Activated effector memory CD4-positive, alpha-beta T cell treated with anti-CD3 and anti-CD28 coated beads, Interleukin-2, amount 50 U/mL, for 16 hours (primary cell): ENCODE results near the gene TBC1D5.

Source experiments
- DNase-seq: peaks from one replicate; pipeline ENCODE4 v3.0.0-alpha.2; 2020

Gene TBC1D5

GRCh38 chr3:17195856-17196604 is 546.4 kb downstream of the TBC1D5 start:
- DNase-seq, result no peak

GRCh38 chr3:17195192-17195611 is 547.2 kb downstream of the TBC1D5 start:
- no peak for DNase-seq

- no peak for DNase-seq
Measured at GRCh38 chr3:17194116-17194515, 548.3 kb downstream of the TBC1D5 start.

DNA sequence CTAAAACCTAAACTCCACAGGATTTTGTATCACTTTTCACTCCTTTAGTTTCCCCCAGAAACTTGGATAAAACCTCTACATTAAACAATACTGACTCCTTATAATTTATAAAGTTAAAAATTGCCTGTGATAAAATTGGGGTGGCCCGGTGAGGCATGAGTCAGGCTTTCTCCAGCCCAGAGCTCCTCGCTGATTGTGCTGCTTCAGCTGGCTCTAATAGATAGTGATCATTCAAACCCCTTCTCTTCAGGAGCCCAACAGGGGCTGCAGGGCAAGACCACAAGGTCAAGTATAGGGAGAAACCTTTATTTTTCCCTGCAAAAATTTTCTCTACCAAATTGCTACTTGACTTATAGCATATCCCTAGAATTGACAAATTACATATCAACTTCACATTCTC is 549.4 kb downstream of the TBC1D5 start:
- no peak for DNase-seq

GRCh38 chr3:17190353-17191078 is 551.9 kb downstream of the TBC1D5 start:
- DNase-seq, result no peak

GRCh38 chr3:17188378-17188777 is 554.1 kb downstream of the TBC1D5 start:
- DNase-seq, result no peak

DNA sequence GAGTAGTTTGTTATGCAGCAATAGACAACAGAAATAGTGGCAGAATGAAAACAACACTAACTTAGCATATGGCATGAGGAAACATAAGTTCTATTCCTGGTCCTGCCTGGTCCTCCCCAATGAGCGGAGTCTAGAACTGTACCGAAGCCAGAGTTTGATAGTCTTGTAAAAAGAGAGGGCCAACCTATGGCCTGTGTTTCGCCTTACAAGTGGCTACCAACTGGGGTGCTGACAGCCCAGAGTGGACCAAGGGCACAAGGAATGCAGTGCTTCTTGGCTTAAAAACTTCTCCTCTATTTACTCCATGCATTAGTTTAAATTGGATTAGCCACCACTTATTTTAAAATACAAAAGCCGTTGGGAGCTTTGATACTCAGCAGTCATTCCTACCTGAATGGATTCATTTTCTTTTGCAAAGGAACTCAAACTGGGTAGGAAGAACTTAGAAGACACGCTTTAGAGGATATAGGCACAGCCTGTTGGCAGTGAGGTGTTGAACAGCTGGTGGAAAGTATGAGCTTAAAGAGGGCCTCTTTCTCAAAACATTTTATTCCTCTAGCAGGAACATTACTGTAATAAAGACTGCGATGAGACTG is 554.7 kb downstream of the TBC1D5 start:
- no peak for DNase-seq

DNA sequence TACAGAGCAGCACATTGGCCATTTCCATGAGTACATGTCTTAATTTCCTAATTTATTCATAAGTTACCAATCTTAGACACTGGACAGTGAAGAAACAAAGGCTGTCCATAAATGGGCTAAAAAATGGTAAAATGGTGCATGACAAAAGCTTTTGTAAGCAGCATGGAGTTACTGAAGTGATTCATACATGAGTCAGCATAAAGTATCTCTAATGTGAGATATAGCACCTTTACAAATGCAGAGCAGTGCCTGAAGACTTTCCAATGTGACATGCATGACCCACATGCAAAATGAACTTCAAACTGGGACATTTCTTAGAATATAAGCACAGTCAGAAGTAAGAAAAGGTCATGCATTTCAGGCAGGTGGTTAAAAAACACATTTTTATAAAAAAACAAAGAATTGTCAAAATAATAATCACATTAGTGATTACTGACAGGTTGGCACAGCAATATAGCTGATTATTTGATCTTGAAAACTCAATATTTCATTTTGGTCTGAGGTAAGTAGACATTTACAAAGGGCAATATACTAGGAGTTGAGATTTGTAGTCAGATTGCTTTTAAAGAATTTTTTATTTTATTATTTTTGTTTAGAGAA is 558.4 kb downstream of the TBC1D5 start:
- no peak for DNase-seq

DNA sequence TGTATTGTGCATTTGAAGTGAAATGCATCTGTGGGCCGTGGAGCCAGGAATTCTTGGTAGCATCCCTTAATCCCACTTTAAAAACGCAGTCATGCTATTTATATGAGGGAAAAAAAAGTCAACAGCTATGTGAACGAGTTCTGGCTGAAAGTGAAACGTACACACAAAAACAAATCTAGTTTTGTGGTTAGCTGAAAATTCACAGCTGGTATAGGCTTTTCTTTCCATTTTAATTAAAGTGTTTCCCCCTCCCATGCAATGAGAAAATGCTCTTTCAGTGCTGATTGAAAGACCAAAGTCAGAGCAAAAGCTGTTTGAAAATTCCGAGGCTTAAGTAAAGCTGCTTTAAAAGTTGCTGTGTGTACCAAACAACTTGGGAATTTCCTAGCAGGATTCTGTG is 560.3 kb downstream of the TBC1D5 start:
- no peak for DNase-seq

DNA sequence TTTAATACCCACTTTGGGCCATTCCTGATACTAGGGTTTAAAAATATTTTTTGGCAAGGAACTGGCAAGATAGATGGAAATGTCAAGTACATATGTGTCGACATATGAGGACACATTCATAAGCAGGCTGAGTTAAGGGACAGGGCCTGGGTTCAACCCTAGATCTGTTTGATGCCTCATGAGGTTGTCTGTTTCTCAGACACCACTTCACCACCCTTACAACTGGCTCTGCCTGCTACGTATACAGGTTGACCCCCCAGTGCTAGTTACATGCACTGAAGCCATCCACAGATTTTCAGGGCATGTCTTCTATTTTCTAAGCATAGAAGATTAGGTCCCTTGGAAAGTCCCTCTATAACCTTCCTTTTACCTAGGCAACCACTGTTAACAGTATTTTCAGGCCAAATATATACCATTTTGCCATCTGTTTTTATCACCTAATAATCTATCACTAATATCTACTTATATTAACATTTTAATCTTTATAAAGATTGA is 561.0 kb downstream of the TBC1D5 start:
- no peak for DNase-seq

- DNase-seq, result no peak
Measured at GRCh38 chr3:17179381-17180205, 562.8 kb downstream of the TBC1D5 start.

GRCh38 chr3:17176757-17177156 is 565.7 kb downstream of the TBC1D5 start:
- no peak for DNase-seq

DNA sequence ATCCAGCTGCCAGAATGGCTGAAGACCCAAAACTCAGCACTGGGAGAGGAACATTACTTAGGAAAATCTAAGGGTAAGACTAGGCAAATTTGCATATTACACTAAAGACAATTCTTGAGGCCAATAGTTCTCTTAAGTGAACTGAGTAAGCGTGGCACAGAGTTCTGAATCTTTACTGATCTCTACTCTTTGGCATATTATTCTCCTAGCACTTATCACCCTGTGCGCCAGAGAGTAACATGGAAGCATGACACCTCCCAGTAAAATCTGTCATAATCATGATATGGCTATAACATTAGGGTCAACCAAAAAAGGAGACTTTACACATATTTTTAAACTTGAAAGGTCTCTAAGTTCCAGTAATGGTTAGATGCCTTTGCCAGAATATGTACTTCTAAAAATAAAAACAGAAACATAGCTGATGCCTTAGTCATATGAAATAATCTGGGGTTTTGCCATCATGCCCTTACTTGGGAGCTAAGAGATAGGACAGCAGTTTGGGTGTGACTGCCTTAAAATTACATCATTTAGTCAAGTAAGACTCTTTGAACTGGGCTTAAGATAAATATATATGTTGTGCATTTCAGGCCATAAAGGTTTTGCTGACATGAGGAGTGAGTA is 567.1 kb downstream of the TBC1D5 start:
- DNase-seq, result no peak

DNA sequence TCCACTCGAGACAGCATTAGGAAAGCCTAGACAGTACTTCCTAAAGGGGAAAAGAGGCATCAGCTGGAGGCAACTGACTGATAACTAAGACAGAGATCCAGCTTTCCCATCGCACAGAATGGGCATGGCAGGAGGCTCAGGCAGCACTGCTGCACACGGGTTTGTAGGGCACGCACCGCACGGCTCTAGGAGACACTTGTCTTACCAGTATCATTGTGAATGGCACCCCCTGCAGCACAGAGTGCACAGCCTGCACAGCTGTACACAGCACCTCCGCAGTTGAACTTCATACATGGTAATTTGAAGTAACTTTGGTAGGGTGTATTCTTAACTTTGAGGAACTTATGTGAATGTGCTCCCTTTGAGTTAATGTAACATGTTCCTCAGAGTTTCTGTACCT is 576.1 kb downstream of the TBC1D5 start:
- no peak for DNase-seq

- no peak for DNase-seq
Measured at GRCh38 chr3:17162116-17162515, 580.3 kb downstream of the TBC1D5 start.

DNA sequence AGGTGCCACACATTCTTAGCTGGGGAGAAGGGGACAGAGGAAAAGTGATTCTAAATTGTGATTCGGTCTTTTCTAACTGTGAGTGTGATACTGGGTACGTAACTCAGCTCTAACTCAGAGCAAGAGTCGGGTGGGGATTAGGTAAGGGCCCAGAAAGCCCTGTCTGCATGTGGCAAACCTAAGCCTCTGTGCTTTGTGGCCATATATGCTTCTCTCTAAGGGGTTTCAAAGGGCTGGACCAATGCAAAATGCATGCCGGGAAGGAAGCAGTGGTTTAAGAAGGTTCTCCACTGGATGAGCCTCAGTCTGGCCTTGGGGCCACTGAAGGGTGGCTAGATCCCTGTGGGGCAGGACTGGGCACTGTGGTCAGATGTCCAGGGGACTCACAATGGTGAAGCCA is 581.8 kb downstream of the TBC1D5 start:
- no peak for DNase-seq

DNA sequence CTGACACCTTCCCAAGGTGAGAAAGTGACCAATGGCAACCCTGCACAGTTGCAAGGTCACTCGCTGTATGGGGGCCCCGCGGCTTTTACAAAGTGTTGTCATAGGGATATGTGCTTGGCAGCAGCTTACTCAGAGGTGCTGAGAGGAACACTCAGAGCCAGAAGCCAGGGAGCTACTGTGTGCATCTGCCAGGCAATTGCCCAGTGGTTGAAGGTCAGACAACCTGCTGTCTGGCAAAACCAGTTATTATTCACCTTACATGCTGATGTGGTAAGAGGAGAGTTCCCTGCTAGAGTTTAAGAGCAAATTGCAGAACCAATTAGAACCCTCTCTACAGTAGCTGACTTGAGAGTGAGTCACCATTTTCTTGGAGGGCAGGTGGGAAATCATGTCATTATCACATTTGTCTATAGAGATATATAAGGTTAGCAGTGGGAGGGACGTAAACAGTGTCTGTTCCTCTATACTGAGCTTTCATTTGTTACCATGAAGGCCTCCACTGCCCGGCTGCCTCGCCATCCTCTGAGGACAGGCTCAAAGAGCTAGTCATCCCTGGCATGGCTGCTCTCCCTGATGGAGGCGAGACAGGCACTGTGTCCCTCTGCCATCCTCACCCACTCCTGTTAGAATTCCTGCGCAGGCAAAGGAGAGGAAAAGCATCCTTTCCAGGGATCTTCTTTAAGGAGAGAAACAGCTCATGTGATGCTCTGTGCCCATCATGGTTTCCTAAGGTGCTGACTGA is 583.3 kb downstream of the TBC1D5 start:
- DNase-seq, result no peak

DNA sequence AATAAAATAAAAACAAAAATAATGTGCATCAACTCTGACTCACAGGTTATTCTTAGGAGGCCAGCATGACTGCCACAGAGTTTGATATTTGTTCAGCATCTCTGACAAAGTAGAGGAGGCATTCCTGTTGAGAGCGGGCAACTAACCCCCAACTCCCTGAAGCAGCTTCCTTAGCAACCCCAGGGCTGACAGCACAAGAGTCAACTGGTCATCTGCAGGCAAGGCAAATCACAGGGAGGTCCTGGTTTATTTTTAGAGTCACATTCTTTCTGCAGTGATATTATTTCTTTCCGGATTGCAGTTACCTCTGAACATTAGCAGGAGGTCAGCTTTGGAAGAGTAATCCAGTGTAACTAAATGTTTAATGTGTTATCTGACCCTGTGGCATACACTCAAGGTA is 584.7 kb downstream of the TBC1D5 start:
- no peak for DNase-seq

DNA sequence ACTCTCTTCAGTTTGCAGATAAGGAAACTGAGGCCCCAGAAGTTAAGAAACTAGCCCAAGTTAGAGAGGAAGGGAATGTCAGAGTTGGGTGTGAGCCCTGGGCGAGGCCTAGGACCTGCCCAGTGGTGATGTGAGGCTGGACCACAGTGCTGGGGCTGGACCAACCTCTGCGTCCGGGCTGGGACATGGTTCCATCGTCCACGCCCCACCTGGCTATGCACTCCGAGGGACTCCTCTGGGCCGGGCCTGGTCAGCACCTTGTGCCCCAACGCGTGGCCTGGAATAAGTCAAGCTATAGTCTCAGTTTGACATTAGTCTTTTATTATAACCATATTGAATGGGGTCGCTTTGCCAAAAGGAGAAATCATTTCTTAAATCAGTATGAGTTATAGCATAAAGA is 585.6 kb downstream of the TBC1D5 start:
- DNase-seq, result no peak

DNA sequence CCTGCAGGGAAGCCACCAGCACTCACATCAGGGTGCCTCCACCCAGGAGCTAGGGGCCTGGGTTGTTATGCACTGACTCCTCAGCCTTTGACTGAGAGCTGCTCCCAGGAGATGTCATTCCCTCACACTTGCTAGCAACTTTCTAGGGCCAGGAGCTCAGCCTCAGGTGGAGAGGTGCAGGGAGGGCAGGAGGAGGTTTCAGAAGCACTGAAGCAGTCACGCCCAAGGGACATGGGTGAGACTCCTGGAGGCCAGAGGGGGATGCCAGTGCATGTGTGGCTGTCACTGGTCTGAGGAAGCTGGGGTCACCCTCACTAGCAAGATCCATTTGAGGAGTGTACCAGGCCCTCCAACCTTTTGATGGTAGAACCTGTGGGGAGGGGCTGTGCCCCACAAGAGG is 586.5 kb downstream of the TBC1D5 start:
- peak; percentile 53 for DNase-seq

DNA sequence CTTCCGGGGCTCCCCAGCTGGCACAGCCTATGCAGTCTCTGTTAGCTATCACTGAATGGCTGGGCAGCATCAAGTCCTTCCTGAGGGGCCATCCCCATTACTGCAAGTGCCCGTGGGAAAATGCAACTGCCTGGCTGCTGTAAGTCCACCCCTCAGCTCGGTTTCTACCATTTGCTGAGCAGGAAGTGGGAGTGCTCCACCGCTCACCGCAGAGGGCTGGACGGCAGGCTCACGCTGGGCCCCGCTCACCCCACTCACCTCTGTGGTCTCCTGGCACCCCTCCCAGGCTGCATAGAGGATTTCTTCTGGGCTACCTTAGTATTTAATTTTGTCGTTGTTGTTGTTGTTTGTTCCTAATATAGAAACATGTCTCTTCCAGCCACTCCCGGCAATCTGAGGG is 587.5 kb downstream of the TBC1D5 start:
- no peak for DNase-seq
